HepG2 (cell line): Measurements from ENCODE around the gene KDM8. TPM values are rescaled to one million over a fixed set of nuclear protein-coding genes. Genes with fewer than 3 reads are reported as not detected.

Experiments used
- ARID5B ChIP-seq: IDR thresholded peaks from 2 replicates; pipeline ENCODE4 v1.4.0; 2020; ENCODE audit warnings: mild to moderate bottlenecking, missing genetic modification reagents
- ATF1 ChIP-seq: IDR thresholded peaks from 2 replicates; pipeline ENCODE4 v1.6.1; 2016; ENCODE audit warnings: mild to moderate bottlenecking, control low read depth
- ATM ChIP-seq: fragments of 450-650 bp; IDR thresholded peaks from 2 replicates; pipeline ENCODE4 v1.7.1; 2017; ENCODE audit warnings: mild to moderate bottlenecking, borderline replicate concordance
- BCL6 ChIP-seq: IDR thresholded peaks from 2 replicates; pipeline ENCODE4 v1.6.1; 2016; ENCODE audit warnings: missing genetic modification reagents, missing compliant biosample characterization
- GLMP ChIP-seq: sonication (generic); formaldehyde crosslinking; IDR thresholded peaks from 2 replicates; pipeline ENCODE4 v1.9.0; 2021; ENCODE audit warnings: missing genetic modification reagents, mild to moderate bottlenecking, borderline replicate concordance
- HOXA3 ChIP-seq: sonication (generic); formaldehyde crosslinking; IDR thresholded peaks from 2 replicates; pipeline ENCODE4 v1.5.0; 2020; ENCODE audit warnings: missing genetic modification reagents
- SALL2 ChIP-seq: sonication (generic); formaldehyde crosslinking; IDR thresholded peaks from 2 replicates; pipeline ENCODE4 v1.8.1; 2023; ENCODE audit warnings: mild to moderate bottlenecking, missing genetic modification reagents, inconsistent platforms
- SETDB1 ChIP-seq: sonication (generic); formaldehyde crosslinking; IDR thresholded peaks from 2 replicates; pipeline ENCODE4 v1.5.1; 2020; ENCODE audit warnings: missing genetic modification reagents, mild to moderate bottlenecking, borderline replicate concordance
- SP140L ChIP-seq: sonication (generic); formaldehyde crosslinking; IDR thresholded peaks from 2 replicates; pipeline ENCODE4 v1.4.0; 2020; ENCODE audit warnings: missing genetic modification reagents, borderline replicate concordance
- ZBTB1 ChIP-seq: sonication (generic); formaldehyde crosslinking; IDR thresholded peaks from 2 replicates; pipeline ENCODE4 v1.4.0; 2020; ENCODE audit warnings: missing genetic modification reagents, borderline replicate concordance
- ZBTB40 ChIP-seq, 2 experiments: fragments of 450-650 bp in 1 of 2; sonication (generic) in 1 of 2; formaldehyde crosslinking in 1 of 2; IDR thresholded peaks; 2 replicates each; pipeline versions ENCODE4 v1.6.1 to v1.8.0; 2016 to 2022; ENCODE audit warnings: antibody characterized with exemption in 1 of 2, mild to moderate bottlenecking in 1 of 2, missing genetic modification reagents in 1 of 2
- ZFP62 ChIP-seq: sonication (generic); formaldehyde crosslinking; IDR thresholded peaks from 2 replicates; pipeline ENCODE4 v1.4.0; 2020; ENCODE audit warnings: missing genetic modification reagents
- ZNF713 ChIP-seq: sonication (generic); formaldehyde crosslinking; IDR thresholded peaks from 2 replicates; pipeline ENCODE4 v1.4.0; 2020; ENCODE audit warnings: mild to moderate bottlenecking, missing genetic modification reagents
- polyA plus RNA-seq, 8 experiments: library from polyadenylated mRNA; depleted of rRNA in 3 of 8; stranded (reverse) in 7 of 8; unstranded in 1 of 8; fragments of >200 nt; fragmentation: Illumina TruSeq in 4 of 8; extraction: Trizol in 4 of 8; gene quantifications; 2 replicates each; pipeline versions ENCODE4 v1.2.1 to v1.2.3, GENCODE V29; 2011 to 2016; ENCODE audit warnings: low read depth in 4 of 8, missing spikeins in 1 of 8, mixed read lengths in 1 of 8; ENCODE audit not compliant: insufficient read depth in 1 of 8
- total RNA-seq, 5 experiments: library from RNA; depleted of rRNA; stranded (reverse); fragments of >200 nt; fragmentation: Illumina TruSeq; extraction: Trizol; gene quantifications; 2 replicates each; pipeline ENCODE4 v1.2.3, GENCODE V29; 2016; ENCODE audit warnings: low read depth in 1 of 5
- TF ChIP-seq, protein P1 (sequence below): sonication (generic); formaldehyde crosslinking; IDR thresholded peaks from 2 replicates; pipeline ENCODE4 v1.8.1; 2023; ENCODE audit warnings: mild to moderate bottlenecking, missing genetic modification reagents

Gene KDM8
- total and polyA plus RNA-seq, 2 of the 13 experiments (the other 11 are each of a cell fraction or from before 2014, with no cell fraction given): 3.3 to 8.6 TPM

DNA sequence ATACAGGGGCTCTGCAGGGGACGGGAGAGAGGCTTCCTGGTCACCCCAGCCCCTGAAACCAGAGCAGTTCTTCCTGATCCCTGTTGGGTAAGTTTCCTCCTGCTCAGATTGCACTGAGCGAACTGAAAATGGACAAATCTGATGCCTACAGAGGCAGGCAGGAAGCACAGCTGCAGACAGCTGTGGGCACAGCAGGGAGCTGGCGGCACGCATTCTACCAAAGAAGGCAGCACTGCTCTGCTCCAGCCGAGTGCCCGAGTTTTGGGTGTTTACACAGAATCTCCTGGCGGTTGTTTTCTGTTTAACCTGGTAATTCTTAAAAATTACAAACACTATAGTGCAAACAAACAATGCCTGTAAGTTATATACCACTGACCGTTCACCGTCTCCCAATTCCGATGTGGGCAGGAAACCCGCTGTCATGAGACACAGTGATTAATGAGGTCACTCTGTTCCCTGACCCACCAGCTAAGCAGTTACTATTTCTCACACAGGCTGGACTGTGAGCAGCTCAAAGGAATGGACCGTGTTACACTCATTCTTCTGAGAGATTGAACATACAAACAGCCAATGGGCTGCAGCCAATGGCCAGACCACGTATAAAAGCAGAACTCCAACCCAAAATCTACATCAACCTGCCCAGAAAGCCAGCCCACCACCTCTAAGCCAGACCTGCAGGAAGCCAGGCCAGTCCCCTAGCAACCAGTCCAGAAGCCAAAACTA is 39.7 kb downstream of the KDM8 start (continued):
- TF ChIP-seq SALL2: no peak
- TF ChIP-seq ZBTB1 (CRISPR knock-in tag): no peak
- TF ChIP-seq ATM: no peak
- TF ChIP-seq ZNF713: no peak
- no peak for TF ChIP-seq GLMP (CRISPR knock-in tag)
- TF ChIP-seq ZBTB40 (IDR thresholded peaks at IDR 0.05): no peak
- no peak for TF ChIP-seq ZBTB40 (CRISPR knock-in tag; IDR thresholded peaks at IDR 0.05)
- TF ChIP-seq, protein P1, sequence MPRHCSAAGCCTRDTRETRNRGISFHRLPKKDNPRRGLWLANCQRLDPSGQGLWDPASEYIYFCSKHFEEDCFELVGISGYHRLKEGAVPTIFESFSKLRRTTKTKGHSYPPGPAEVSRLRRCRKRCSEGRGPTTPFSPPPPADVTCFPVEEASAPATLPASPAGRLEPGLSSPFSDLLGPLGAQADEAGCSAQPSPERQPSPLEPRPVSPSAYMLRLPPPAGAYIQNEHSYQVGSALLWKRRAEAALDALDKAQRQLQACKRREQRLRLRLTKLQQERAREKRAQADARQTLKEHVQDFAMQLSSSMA (CRISPR knock-in tag): 0 out of 2 replicates have a peak, but pooled peaks have one; percentile 33
- TF ChIP-seq ATF1 (CRISPR knock-in tag): no peak
- peak; percentile 56 for TF ChIP-seq ARID5B (CRISPR knock-in tag)
- TF ChIP-seq ZFP62 (CRISPR knock-in tag): no peak
- peak; percentile 47; the same call in 1 of the 2 replicates for TF ChIP-seq BCL6 (CRISPR knock-in tag)
- TF ChIP-seq SP140L (CRISPR knock-in tag): no peak
- TF ChIP-seq HOXA3 (CRISPR knock-in tag): peak; percentile 25; the same call in 1 of the 2 replicates
- no peak for TF ChIP-seq SETDB1 (CRISPR knock-in tag)
